HFFc6 (cell line): Measurements from ENCODE around the gene TEPSIN. TPM values are rescaled to one million over a fixed set of nuclear protein-coding genes. Genes with fewer than 3 reads are reported as not detected.

Experiments used
- DNase-seq: peaks from one replicate; pipeline ENCODE4 v3.0.0-alpha.2; 2018
- H3K27ac Mint-ChIP-seq: 2 replicates; pipeline ENCODE4 v1.8.0; 2020; ENCODE audit warnings: mild to moderate bottlenecking, mixed read lengths
- H3K27me3 Mint-ChIP-seq: 2 replicates; pipeline ENCODE4 v1.8.0; 2021; ENCODE audit warnings: mild to moderate bottlenecking, moderate library complexity, mixed read lengths; ENCODE audit not compliant: insufficient read depth
- H3K36me3 Mint-ChIP-seq: 2 replicates; pipeline ENCODE4 v1.8.0; 2021; ENCODE audit warnings: low read depth, mixed read lengths
- H3K4me1 Mint-ChIP-seq: 2 replicates; pipeline ENCODE4 v1.8.0; 2020; ENCODE audit warnings: low read depth, mixed read lengths
- H3K4me3 Mint-ChIP-seq: 2 replicates; pipeline ENCODE4 v1.8.0; 2020; ENCODE audit warnings: mild to moderate bottlenecking, moderate library complexity, mixed read lengths
- H3K9me3 Mint-ChIP-seq: 2 replicates; pipeline ENCODE4 v1.8.0; 2020; ENCODE audit warnings: mild to moderate bottlenecking, mixed read lengths
- CTCF ChIP-seq: fragments of 200-600 bp; sonication (generic); IDR thresholded peaks from 2 replicates; pipeline ENCODE4 v1.5.0; 2021; ENCODE audit warnings: antibody characterized with exemption, mild to moderate bottlenecking
- total RNA-seq, 6 experiments: library from RNA; stranded (reverse); fragmentation: NEBNext Ultra II Directional; extraction: Animal tissue kit (Norgen Biotek cat#: 25700); gene quantifications; 2 replicates in 1 of 6; 3 replicates in 5 of 6; pipeline ENCODE4 v1.2.3, GENCODE V29; 2021

Gene TEPSIN
- total RNA-seq, 6 experiments from 2014 or later, result 16.2 to 22.5 (median 19.0) TPM

- Mint-ChIP-seq H3K4me1 (no peaks in the 10 kb centered on the region), H3K9me3 (no peaks in the 10 kb centered on the region), H3K36me3 (peaks cover 9% of the 10 kb centered on the region; the same call in 1 of the 2 replicates), H3K27me3 (no peaks in the 10 kb centered on the region), H3K4me3 (no peak overlapping the region), H3K27ac (no peak overlapping the region)
- TF ChIP-seq CTCF, result no peak
- DNase-seq, result no peak
These were observed 40.7 kb upstream of the TEPSIN start for GRCh38 chr17:81279278-81280275.

- H3K4me1 Mint-ChIP-seq, result no peaks in the 10 kb centered on the region
- no peak for TF ChIP-seq CTCF
- no peak overlapping the region for H3K27ac Mint-ChIP-seq
- DNase-seq, result no peak
- no peak overlapping the region for H3K4me3 Mint-ChIP-seq
- H3K27me3 Mint-ChIP-seq, result no peaks in the 10 kb centered on the region
- no peaks in the 10 kb centered on the region for H3K9me3 Mint-ChIP-seq
- peaks cover 9% of the 10 kb centered on the region; the same call in 1 of the 2 replicates for H3K36me3 Mint-ChIP-seq
These were observed 40.0 kb upstream of the TEPSIN start for GRCh38 chr17:81278831-81279230.

- TF ChIP-seq CTCF, result no peak
- H3K36me3 Mint-ChIP-seq, result peaks cover 9% of the 10 kb centered on the region; the same call in 1 of the 2 replicates
- H3K4me1 Mint-ChIP-seq, result no peaks in the 10 kb centered on the region
- no peak for DNase-seq
- no peaks in the 10 kb centered on the region for H3K9me3 Mint-ChIP-seq
- no peak overlapping the region for H3K4me3 Mint-ChIP-seq
- H3K27me3 Mint-ChIP-seq, result no peaks in the 10 kb centered on the region; the same call in 1 of the 2 replicates
- no peak overlapping the region for H3K27ac Mint-ChIP-seq
These were observed 39.3 kb upstream of the TEPSIN start for GRCh38 chr17:81277946-81278693.

- no peak for DNase-seq
- peaks cover 15% of the 10 kb centered on the region for H3K36me3 Mint-ChIP-seq
- TF ChIP-seq CTCF, result no peak
- no peaks in the 10 kb centered on the region; the same call in 1 of the 2 replicates for H3K27me3 Mint-ChIP-seq
- H3K4me1 Mint-ChIP-seq, result no peaks in the 10 kb centered on the region
- no peak overlapping the region for H3K27ac Mint-ChIP-seq
- no peaks in the 10 kb centered on the region for H3K9me3 Mint-ChIP-seq
- H3K4me3 Mint-ChIP-seq, result no peak overlapping the region
These were observed 38.6 kb upstream of the TEPSIN start for GRCh38 chr17:81277421-81277820.

GRCh38 chr17:81276781-81277180, 37.9 kb upstream of the TEPSIN start:
- Mint-ChIP-seq H3K27ac (no peak overlapping the region), H3K36me3 (peaks cover 16% of the 10 kb centered on the region), H3K27me3 (no peaks in the 10 kb centered on the region; the same call in 1 of the 2 replicates), H3K4me3 (no peak overlapping the region), H3K9me3 (no peaks in the 10 kb centered on the region), H3K4me1 (no peaks in the 10 kb centered on the region)
- DNase-seq, result no peak
- TF ChIP-seq CTCF, result no peak
